CD4-positive, alpha-beta T cell treated with Interleukin-21 for 1 hour (primary cell): Measurements from ENCODE around the gene ANKRD18B.
"Not testable (repeated sequence)": the region's sequence is repeated elsewhere in the genome, so short reads cannot be mapped to it uniquely, and the experiment has no call there.

ENCODE experiments used
- DNase-seq: peaks from one replicate; pipeline ENCODE4 v3.0.0-alpha.2; 2020

The ANKRD18B gene

GRCh38 chr9:33535541-33535940, 11.5 kb downstream of the ANKRD18B start:
- no peak for DNase-seq

GRCh38 chr9:33543463-33543862, 19.4 kb downstream of the ANKRD18B start:
- not testable (repeated sequence) for DNase-seq

GRCh38 chr9:33545715-33546114, 21.7 kb downstream of the ANKRD18B start:
- DNase-seq, result not testable (repeated sequence)

GRCh38 chr9:33548816-33549215, 24.8 kb downstream of the ANKRD18B start:
- not testable (repeated sequence) for DNase-seq

DNA sequence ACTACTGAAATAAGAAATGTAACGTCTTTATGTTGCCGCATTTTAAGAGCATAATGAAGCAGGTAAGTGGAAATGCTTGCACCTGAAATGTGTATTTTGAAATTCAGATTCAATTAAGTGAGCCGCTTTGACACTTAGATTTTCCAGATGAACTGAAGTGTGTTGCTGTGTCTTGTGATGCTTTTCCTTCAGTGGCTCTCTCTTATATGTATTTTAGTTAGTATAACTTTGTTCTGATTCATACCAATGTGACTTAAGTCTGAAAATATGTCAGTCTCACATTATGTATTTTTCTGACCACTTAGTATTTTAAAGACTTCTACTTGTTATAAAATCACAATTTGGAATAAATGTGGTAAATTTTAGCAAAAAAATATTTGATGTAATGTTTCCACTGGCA, 25.4 kb downstream of the ANKRD18B start:
- DNase-seq, result not testable (repeated sequence)

GRCh38 chr9:33551183-33551582, 27.1 kb downstream of the ANKRD18B start:
- DNase-seq, result not testable (repeated sequence)

DNA sequence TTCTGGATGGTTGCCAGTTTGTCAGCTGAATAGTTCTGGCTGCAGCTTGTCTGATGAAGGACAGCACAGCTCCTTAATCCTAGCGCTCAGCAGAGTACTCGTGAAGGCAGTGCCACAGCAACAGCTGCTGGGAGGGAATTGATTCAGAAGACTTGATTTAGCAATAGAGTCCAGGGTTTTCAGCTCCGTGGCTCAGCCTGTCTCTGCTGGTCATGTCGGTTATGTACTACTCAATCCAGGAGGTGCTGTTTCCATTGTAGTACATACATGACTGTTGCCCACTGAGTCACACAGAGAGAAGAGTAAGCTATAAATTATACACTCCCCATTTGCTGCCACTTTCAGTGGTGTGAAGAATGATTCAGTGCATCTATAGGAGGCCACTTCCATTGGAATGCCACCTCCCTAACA, 28.3 kb downstream of the ANKRD18B start:
- DNase-seq, result not testable (repeated sequence)

GRCh38 chr9:33560217-33560616, 36.2 kb downstream of the ANKRD18B start:
- not testable (repeated sequence) for DNase-seq

DNA sequence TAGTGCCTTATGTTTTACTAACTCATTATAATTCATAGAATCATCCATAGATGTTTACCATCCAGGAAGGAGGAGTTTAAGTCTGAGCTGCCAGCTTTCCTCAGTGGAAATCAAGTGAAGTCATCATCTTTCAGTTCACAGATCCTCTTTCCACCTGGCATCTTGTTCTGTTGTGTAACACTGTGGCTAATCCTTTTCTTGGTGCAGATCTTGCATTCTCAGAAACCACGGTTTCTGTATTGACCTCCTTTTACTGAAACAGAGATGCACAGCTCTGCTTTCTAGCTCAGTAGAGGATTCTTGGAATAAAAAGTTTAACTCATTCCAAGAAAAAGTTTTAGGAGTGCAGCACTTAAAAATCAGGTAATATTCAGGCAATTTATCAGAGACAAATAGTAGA, 38.1 kb downstream of the ANKRD18B start:
- DNase-seq, result not testable (repeated sequence)

GRCh38 chr9:33567776-33568175, 43.7 kb downstream of the ANKRD18B start:
- DNase-seq, result not testable (repeated sequence)

GRCh38 chr9:33577786-33578185, 53.7 kb downstream of the ANKRD18B start:
- not testable (repeated sequence) for DNase-seq

GRCh38 chr9:33579996-33580395, 55.9 kb downstream of the ANKRD18B start:
- DNase-seq, result not testable (repeated sequence)

GRCh38 chr9:33582686-33583085, 58.6 kb downstream of the ANKRD18B start:
- not testable (repeated sequence) for DNase-seq

GRCh38 chr9:33586128-33586527, 62.1 kb downstream of the ANKRD18B start:
- not testable (repeated sequence) for DNase-seq

- not testable (repeated sequence) for DNase-seq
Observed at GRCh38 chr9:33587799-33588198, 63.7 kb downstream of the ANKRD18B start.

GRCh38 chr9:33588876-33589275, 64.8 kb downstream of the ANKRD18B start:
- DNase-seq, result not testable (repeated sequence)

- not testable (repeated sequence) for DNase-seq
Observed at GRCh38 chr9:33590857-33591256, 66.8 kb downstream of the ANKRD18B start.

- not testable (repeated sequence) for DNase-seq
Observed at GRCh38 chr9:33596974-33597373, 72.9 kb downstream of the ANKRD18B start.

GRCh38 chr9:33597386-33597785, 73.3 kb downstream of the ANKRD18B start:
- not testable (repeated sequence) for DNase-seq

DNA sequence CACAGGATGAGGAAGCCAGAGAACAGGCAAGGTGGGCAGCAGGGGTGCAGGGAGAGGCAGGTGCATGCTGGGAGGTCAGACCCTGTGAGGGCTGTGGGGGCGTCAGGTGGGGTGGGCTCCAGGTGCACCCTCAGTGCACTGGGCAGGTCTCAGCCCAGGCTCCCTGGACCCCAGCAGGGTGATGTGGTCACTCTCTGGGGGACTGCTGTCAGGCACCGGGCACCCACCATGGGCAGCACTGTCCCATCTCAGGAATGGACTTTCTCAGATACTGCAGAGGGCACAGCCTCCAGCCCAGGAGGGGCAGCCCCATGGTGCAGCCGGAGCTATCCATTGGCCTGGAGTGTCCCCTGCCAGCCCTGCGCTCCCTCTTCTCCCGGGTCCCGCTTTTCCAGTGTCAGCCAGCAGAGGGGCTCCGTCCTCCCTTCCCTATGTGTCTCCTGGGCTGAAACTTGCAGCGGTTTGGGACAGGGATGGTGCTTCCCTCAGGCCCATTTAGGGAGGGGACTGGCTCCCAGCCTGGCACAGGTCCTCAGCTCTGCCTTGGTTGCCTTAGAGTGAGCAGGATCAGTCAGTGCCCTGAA, 74.8 kb downstream of the ANKRD18B start:
- not testable (repeated sequence) for DNase-seq

DNA sequence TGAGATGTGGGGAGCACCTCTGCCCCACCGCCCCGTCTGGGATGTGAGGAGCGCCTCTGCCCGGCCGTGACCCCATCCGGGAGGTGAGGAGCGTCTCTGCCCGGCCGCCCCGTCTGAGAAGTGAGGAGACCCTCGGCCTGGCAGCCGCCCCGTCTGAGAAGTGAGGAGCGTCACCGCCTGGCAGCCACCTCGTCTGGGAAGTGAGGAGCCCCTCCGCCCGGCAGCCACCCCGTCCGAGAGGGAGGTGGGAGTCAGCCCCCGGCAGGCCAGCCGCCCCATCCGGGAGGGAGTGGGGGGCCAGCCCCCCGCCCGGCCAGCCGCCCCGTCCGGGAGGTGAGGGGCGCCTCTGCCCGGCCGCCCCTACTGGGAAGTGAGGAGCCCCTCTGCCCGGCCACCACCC, 76.9 kb downstream of the ANKRD18B start:
- DNase-seq, result not testable (repeated sequence)

GRCh38 chr9:33604249-33604648, 80.2 kb downstream of the ANKRD18B start:
- not testable (repeated sequence) for DNase-seq

DNA sequence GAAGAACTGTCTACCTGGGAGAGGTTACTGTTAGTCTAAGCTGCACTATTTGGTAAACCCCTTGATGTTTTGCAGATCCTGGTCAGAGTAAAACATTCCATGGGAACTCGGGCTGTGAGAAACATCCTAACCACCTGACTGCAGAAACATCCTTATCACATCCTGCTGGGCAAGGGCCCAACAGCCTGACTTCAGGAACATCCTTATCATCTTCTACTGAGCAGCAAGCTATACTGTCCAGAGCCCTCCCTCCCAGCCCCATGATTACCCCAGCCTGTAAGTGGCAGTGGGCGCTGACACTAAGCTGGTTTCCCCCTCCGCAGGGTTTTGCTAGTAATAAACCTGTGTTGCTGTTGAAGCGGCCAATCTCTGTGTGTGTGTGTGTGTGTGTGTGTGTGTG, 80.9 kb downstream of the ANKRD18B start:
- DNase-seq, result not testable (repeated sequence)

- DNase-seq, result no peak
Observed at GRCh38 chr9:33611358-33611757, 87.3 kb downstream of the ANKRD18B start.

GRCh38 chr9:33612410-33612809, 88.4 kb downstream of the ANKRD18B start:
- DNase-seq, result not testable (repeated sequence)
